GM15510 (cell line): ENCODE results near the gene SYT2.

Experiments used
- POLR2A ChIP-seq: IDR thresholded peaks from 3 replicates; pipeline ENCODE4 v1.6.1; 2011; ENCODE audit warnings: borderline replicate concordance; ENCODE audit not compliant: insufficient read length; ENCODE audit errors: extremely low read depth

The SYT2 gene

DNA sequence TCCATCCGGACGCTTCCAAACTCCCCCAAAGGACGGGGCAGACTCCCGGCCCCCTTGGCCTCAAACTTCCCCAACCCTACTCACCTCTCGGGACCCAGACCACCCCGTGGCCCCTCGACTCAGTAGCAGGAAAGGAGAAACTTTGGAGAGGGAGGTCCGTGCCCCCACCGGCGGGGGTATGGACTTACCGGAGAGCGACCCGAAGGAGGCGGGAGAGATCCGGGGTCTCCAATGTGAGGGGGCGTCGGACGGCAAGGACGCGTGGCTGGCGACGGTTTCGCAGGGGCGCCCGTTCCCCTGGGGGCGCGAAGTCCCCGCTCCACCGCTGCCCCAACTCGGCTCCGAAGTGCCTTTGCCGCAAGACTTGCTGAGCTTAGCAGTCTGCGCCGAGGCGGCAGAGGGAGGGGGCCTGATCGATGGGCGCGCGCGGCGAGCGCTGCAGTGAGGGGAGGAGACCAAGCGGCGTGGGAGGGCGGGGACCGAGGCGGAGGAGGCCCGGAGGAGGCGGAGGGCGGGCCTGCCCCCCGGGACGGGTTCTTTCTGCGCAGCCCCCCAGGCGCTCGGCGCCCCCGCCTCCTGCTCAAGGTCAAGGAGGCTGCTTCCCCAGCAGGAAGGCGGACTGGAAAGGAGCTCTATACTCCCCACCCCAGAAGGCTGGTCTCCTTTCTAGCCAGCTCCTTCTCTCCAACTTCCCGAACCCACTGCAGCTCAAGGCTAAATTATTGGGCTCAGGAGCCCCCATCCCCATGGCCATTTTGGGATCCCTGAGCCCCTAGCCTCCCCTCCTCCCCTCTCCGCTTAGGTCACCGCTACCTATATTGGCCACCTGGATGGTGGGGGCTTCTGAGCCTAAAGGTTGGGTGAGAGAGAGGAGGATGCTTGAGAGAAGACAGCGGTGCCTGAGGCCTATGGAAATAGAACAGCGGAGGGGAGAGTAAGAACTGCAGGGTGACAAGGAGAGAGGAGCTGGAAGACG, at the start of gene SYT2:
TSS of gene SYT2 (minus strand) at position 385 of the 976 bp plus-strand sequence. CDS start 104,682 bp downstream, outside the sequence.
- TF ChIP-seq POLR2A, result no peak

DNA sequence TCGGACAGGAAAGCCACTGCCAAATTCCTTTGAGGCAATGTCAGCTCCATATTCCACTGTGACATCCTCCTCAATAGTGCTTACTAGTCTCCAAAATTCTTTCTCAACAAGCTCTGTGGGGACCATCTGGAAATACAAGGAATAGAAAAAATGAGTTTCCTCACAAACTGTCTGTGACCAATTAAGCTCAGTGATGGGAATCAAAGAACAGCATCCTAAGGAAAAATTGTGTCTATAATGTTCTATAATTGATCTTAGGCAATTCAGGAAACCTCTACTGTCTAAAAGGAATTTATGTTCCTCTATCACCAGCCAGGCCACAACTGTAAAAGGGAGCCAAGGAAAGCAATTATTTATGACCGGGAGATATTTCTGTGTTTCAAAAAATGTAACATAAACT, 46.1 kb upstream of the SYT2 start:
- TF ChIP-seq POLR2A, result no peak

DNA sequence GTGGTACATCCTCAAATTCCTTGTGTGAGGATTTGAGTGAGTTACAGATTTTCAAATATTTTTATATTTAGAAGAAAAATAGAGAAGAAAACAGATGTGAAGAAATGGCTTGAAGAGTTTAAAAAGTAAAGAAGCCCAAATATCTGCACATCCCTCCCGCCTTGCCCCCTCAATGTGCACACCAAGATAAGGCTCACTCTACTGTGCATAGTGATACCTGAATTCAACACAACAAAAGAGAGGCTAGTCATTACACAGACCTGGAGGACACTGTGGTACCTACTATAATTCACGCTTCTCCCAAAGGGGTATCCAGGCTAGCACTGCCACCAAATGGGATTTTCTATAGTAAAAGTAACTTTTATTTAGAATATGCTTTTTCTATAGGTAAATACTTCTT, 44.0 kb upstream of the SYT2 start:
- TF ChIP-seq POLR2A, result no peak

DNA sequence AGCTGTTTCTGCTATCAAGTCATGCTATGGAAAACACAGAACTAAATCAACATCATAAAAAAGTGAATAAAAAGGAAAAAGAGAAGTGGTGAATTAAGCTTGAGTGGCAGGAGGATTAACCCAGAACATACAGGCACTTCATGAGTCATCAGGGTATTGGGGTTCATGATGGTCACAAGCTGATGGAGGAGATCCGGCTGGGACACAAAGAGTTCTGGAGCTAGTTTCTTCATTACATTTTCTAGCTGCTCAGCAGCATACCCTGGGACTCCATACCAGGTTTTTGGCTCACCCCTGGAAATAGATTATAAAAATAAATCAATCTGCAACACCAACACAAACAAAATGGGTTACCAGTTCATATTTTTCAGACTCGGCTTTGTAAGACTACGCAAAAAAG, 42.5 kb upstream of the SYT2 start:
- TF ChIP-seq POLR2A, result no peak

DNA sequence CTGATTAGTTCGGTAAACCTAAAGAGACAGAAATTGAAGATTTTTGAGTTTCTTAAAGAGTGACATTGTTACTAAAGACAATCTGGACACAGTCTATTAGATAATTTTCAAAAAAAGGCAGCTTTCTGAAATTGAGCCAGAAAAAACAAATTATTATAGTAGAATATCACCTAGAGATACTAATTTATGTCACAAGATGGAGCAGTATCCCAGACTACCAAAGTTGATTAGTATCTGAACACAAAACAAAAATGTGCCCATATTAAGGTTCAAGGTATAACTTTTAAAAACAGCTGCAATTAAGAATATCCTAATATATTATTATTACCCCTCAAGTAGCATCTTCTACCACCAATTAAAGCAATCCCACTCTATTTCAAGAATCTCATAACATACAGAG, 40.5 kb upstream of the SYT2 start:
- no peak for TF ChIP-seq POLR2A

DNA sequence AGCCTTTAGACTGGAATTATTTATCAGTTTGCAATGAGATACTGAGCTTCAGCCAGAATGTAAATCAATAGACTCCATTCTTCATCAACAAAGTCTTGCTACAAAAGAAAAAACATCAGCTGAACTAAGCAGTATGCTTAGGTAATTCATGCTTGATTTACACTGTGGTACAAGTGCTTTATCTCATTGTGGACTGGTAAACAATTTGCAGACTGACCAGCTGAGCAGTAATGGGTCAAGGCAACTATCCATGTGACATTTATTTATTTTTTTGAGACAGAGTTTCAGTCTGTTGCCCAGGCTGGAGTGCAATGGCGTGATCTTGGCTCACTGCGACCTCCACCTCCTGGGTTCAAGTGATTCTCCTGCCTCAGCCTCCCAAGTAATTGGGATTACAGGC, 39.8 kb upstream of the SYT2 start:
- no peak for TF ChIP-seq POLR2A

DNA sequence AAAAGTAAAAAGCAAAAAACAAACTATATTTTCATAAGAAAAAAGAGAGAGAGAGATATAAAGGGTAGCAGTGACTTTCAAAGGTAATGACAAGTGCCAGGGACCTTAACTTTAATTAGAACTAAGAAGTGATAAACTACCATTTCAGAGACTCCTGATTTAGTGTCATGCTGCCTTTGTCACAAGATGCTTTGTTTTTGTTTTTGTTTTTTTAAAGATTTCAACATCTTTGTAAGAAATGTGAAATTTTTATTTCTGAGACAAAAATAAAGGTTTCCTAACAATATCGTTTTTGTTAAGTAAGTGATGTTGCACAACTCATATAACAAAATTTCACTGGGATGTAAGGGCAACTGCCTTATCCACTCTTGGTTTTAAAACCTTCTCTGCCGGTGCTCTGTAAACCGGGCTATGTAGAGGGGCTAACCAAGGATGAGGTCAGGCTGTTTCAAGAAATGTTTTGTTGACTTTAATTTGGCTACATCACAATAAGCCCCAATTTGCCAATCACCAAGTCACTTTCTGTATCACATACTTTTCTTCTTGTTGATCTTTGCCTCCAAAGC, 35.2 kb upstream of the SYT2 start:
- no peak for TF ChIP-seq POLR2A

DNA sequence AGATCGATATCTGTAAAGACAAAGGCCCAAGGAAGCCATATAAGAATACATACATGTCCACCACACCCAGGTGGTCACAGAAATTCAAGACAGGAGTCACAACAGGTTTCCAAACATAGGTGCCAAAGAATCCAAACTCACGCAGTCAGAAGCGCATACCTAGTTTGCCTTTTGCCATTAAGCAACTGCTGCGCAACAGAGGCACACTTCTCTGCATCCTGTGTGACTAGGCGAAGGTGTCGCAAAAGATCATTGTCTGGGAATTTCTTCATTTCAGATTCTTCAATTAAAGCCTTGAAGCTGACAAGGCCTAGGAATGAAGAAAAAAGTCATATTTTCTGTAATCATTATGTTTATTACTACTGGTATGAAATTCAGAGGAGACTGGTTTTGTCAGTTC, 32.2 kb upstream of the SYT2 start:
- no peak for TF ChIP-seq POLR2A

DNA sequence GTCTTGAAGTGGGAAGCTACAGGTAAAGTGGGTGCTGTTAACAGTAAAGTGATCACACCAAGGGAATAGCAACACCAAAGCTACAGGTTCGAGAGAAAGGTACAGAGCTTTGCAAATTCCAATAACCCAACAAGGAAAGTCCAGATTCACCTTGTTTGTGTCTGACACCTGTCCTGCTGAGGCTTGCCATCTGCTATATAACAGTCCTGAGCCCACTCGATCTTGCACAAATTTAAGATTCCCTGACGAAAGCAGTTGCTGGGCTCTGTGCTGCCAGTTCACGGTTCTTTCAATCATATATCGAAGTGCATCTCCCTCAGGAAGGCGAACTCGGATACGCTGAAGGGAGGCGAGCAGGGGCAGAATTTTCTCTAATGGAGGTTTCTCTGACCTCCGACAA, 23.0 kb upstream of the SYT2 start:
- TF ChIP-seq POLR2A, result no peak

DNA sequence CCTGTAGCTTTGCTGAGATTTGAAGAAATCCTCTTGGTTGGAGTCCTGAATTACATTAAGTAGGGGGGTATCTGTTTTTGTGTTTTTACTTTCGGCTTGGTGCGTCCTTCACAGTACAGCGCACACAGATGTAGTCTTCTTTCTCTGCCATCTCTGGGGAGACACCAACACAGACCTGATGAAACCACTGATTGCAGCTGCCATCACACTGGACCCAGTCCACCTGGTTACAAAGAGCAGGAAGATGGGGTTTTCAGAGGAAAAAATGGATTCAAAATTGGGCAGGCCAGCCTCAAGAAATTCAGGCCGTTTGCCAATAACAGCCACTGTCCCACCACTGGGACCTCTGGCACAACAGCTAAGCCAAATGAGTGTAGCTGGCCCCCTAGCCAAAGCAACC, 18.7 kb upstream of the SYT2 start:
- no peak for TF ChIP-seq POLR2A

DNA sequence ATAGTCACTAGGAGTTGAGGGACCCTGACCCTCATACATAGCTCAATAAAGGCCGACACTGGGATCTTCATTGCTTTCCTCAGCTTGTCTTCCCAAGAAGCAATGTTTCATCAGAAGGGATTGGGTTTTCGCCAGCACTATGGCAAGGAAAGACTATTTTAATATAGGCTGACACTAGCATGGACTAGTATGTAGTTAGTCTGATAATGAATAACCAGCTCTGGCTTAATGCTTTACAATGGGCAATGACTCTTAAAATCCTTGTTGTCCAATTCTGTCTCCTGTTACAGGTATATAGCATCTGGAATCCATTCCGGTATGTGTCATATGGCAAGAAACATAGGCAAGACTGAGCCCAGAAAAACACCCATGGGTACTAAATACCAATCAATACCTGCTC, 15.3 kb upstream of the SYT2 start:
- TF ChIP-seq POLR2A, result no peak

DNA sequence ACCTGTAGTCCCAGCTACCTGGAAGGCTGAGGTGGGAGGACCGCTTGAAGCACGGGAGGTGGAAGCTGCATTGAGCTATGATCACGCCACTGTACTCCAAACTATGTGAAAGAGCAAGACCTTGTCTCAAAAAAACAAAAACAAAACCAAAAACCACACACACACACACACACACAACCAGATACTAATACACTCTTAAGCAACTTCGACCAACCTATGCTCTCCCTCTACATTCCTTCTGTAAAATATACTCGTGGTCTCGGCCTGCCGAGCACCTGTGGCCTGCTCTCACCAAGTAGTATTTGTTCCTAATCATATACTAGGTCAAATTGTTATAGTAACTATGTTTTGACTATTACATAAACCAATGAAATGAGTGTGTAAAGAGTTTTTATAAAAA, 13.5 kb upstream of the SYT2 start:
- TF ChIP-seq POLR2A, result no peak

DNA sequence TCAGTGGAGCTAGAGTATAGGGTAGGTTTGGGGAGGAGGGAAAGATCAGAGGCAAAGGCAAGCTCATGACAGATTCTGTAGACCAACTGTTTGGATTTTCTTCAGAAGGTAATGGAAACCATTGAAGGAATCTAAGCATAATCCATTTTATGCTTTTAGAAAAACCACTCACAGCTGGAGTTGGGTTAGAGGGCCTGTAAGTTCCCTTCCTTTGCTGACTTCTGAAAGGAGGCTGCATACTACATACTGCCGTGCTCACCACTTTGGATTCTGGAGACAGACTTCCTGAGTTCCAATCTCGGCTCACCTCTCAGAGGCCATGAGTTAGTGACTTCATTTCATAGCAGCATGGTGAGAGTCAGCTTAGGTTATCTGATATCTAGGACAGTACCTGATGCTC, 6.4 kb upstream of the SYT2 start:
- no peak for TF ChIP-seq POLR2A

DNA sequence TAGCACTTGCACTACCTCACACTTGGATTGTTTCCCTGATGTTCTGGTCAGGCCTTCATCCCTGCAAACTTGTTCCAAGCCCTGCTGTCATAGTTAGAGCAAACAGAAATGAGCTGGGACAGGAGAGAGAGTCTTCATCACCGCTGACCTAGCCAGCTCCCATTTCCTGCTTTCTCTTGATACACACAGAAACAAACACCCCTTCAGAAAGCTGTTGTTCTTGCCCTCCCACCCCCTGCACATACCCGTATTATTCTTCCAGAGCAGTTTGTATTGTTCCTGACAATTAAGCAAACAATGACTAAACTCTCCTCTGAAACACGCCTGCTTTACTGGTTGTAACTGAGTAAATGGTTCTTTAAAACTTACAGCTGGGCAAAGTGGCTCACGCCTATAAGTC, 2.9 kb upstream of the SYT2 start:
- no peak for TF ChIP-seq POLR2A

DNA sequence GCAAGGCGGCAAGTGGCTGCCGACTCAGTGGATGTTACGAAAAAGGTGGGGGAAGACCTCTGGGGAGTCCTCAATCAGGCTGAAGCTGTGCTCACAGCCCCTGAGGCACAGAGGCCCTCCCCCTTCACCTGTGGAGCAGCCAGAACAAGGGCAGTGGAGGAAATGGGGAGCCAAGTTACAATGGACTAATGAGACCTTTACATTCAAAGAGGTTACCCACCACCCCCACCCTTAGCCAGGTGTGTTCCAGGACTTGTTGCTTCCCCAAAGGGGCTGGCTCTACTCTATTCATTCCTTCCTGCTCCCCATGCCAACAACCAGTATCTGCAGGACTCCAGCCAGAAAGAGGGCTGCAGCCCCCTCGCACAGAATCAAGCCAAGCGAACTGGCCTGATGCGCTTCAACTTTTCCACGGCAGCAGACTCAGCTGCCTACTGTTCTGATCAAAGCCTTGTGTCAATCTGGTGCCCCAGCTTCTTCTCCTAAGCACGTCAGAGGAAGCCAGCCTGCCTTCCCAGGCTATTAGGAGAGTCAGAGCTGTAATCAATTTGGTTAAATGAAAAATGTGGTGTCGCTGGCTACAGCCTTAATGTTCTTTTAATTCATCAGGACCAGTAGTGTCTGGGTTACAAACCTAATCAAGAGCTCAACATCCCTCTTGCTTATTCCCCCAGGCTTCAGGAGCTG, 1.8 kb upstream of the SYT2 start:
- TF ChIP-seq POLR2A, result no peak
